ENCODE measurements around the gene MMP11.

The MMP11 gene

DNA sequence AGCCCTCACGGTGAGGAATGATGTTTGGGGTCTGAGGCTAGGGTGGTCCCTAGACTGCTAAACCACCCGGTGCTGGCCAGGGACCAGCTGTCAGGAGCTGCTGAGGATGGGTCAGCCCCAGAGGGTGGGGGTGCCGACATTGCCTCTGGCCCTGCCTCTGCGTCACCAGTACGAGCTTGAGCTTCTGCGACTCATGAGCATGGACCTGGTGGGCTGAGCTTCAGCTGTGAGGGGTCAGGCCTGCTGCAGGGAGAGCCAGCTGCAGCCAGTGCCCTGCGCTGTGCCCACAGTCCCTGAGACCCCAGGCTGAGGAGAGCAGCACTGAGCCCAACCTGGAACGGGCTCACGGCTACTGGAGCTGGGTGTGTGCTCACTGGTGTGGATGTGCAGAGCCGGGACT is 59.1 kb downstream of the MMP11 start:
- DNase-seq (ENCODE audit: low spot score) = no peak

DNA sequence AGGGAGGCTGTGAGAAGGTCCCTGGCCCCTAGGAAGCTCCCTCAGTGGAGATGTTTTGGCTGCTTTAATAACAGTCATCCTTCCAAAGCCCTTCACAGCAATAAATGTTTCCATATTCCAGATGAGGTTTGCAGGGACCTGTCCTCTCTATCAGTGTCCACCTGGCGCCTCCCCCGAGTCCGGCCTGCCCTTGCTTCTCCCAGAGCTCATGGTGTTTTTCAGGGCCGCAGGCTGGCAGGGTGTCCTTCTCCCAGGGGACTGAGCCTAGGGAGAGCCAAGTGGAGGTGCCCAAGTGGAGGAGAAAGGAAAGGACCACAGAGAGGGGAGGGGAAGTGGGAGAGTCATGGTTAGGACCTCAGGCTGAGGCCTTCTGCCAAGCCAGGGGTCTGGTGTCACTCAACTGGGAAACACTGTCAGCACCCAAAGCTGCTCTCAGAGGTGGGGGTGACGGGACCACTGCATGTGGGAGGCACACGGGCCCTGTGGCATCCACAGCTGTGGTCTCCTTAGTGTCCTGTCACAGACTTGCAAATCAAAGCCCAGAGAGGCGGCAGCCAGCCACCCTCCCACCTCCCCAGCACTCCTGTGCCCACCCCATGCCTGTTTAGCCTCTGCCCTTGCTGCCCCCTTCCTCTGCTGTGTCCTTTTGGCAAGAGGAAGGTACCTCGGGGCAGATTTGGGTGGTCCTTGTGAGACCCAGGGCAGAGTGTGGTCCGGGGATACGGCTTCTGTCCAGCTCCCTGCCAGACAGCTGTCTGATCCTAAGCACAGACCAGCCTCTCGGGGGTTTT is 59.8 kb downstream of the MMP11 start:
- DNase-seq (ENCODE audit: low spot score) = no peak

DNA sequence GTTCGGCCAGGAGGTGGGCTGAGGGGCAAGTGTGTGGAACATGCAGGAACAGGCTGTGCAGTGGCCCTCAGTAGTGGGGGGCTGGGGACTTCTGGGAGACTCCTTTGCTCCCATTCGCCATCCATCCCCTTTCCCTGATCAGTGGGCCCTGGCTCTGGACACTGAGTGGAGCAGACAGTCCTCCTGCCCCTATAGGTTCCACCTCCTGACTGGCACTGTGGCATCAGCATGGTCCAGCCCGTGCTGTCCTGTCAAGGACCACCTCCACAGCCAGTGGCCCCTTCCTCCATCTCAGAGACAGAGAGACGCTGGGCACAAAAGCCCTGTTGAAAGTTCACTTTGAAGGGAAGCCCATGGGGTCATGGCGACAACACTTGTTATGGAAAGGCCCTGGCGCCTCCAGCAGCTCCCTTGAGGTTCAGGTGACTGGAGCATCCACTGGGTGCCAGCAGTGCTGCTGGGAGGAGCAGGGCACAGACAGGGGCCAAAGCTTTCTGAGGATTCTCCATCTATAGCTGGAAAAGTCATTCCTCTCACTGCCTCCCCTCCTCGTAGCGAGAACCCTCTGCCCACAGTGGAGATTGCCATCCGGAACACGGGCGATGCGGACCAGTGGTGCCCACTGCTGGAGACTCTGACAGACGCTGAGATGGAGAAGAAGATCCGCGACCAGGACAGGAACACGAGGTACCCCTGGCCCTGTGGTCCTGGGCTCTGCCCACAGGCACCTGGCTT is 60.5 kb downstream of the MMP11 start:
- DNase-seq (ENCODE audit: low spot score) = no peak

Data from iPS-NIHi11 (cell line).